NB4 (cell line): ENCODE results near the gene TGFBR3L.

Experiments
- CTCF ChIP-seq: IDR thresholded peaks from one replicate; pipeline ENCODE4 v1.5.1; 2012; ENCODE audit warnings: low read depth, low read length
- MAX ChIP-seq: IDR thresholded peaks from 2 replicates; pipeline ENCODE4 v1.6.1; 2011; ENCODE audit warnings: low read depth, low read length
- MYC ChIP-seq: IDR thresholded peaks from 2 replicates; pipeline ENCODE4 v1.6.1; 2011; ENCODE audit warnings: low read depth, low read length
- POLR2A ChIP-seq: IDR thresholded peaks from 2 replicates; pipeline ENCODE4 v1.6.1; 2011; ENCODE audit warnings: mild to moderate bottlenecking; ENCODE audit not compliant: insufficient read length; ENCODE audit errors: extremely low read depth

GRCh38 chr19:7961920-7962626 is 47.4 kb downstream of the TGFBR3L start:
- TF ChIP-seq CTCF (no peak), MYC (no peak), POLR2A (no peak), MAX (no peak)
